CD4-positive, CD25-positive, alpha-beta regulatory T cell (primary cell): ENCODE measurements around the gene CATSPER4. TPM values are rescaled to one million over a fixed set of nuclear protein-coding genes. Genes with fewer than 3 reads are reported as not detected.

Experiments
- ATAC-seq, 2 donors: fragments of 150-1000 bp; cut with Tn5 transposase; one replicate each; pipeline ENCODE4 v1.10.0; 2021; ENCODE audit warnings: low read depth in 2 of 2, moderate number of reproducible peaks in 2 of 2, moderate library complexity in 1 of 2
- DNase-seq, 3 donors: peaks; one replicate each; pipeline versions ENCODE4 v3.0.0 to v3.0.0-alpha.2; 2012 to 2022; ENCODE audit warnings: mixed read lengths in 1 of 3
- H3K27ac ChIP-seq: one replicate; pipeline ENCODE4 v1.7.0; 2013; ENCODE audit warnings: mild to moderate bottlenecking, low read length; ENCODE audit not compliant: insufficient read depth, poor library complexity, severe bottlenecking
- H3K27me3 ChIP-seq: one replicate; pipeline ENCODE4 v1.7.0; 2013; ENCODE audit warnings: low read length; ENCODE audit not compliant: control insufficient read depth, insufficient read depth
- H3K36me3 ChIP-seq: one replicate; pipeline ENCODE4 v1.7.0; 2013; ENCODE audit warnings: mild to moderate bottlenecking, low read length, moderate library complexity; ENCODE audit not compliant: control insufficient read depth, insufficient read depth
- H3K4me1 ChIP-seq: 2 replicates; pipeline ENCODE4 v1.7.0; 2013; ENCODE audit warnings: mild to moderate bottlenecking, low read length; ENCODE audit not compliant: insufficient read depth, control insufficient read depth, poor library complexity, severe bottlenecking
- H3K4me3 ChIP-seq: one replicate; pipeline ENCODE4 v1.7.0; 2013; ENCODE audit warnings: low read depth, mild to moderate bottlenecking, low read length, moderate library complexity
- H3K9me3 ChIP-seq, 2 experiments: 1 replicate in 1 of 2; 2 replicates in 1 of 2; pipeline ENCODE4 v1.7.0; 2013; ENCODE audit warnings: low read length in 2 of 2, mild to moderate bottlenecking in 1 of 2, moderate library complexity in 1 of 2; ENCODE audit not compliant: control insufficient read depth in 2 of 2
- H3K27ac Mint-ChIP-seq, 3 donors: one replicate each; pipeline ENCODE4 v1.8.0; 2020 to 2022; ENCODE audit warnings: mild to moderate bottlenecking in 3 of 3, mixed read lengths in 3 of 3, moderate library complexity in 2 of 3
- H3K27me3 Mint-ChIP-seq: one replicate; pipeline ENCODE4 v1.8.0; 2022; ENCODE audit warnings: mild to moderate bottlenecking, mixed read lengths
- H3K36me3 Mint-ChIP-seq: one replicate; pipeline ENCODE4 v1.8.0; 2020; ENCODE audit warnings: mixed read lengths
- H3K4me1 Mint-ChIP-seq, 4 donors: one replicate each; pipeline ENCODE4 v1.8.0; 2020 to 2022; ENCODE audit warnings: mixed read lengths in 4 of 4, mild to moderate bottlenecking in 1 of 4
- H3K4me3 Mint-ChIP-seq, 4 donors: one replicate each; pipeline ENCODE4 v1.8.0; 2020 to 2022; ENCODE audit warnings: mild to moderate bottlenecking in 4 of 4, mixed read lengths in 4 of 4, moderate library complexity in 3 of 4
- H3K9me3 Mint-ChIP-seq, 7 donors: one replicate each; pipeline ENCODE4 v1.8.0; 2020 to 2022; ENCODE audit warnings: mixed read lengths in 7 of 7, mild to moderate bottlenecking in 3 of 7, moderate library complexity in 2 of 7
- polyA plus RNA-seq, 4 donors: library from polyadenylated mRNA; unstranded; fragments of 300-500 nt; fragmentation: Illumina TruSeq; gene quantifications; one replicate each; pipeline ENCODE4 v1.2.3, GENCODE V29; 2021
- total RNA-seq: library from RNA; stranded (reverse); gene quantifications from one replicate; pipeline ENCODE4 v1.2.3, GENCODE V29; 2022

CATSPER4 gene
- total and polyA plus RNA-seq, 5 donors from 2014 or later = not detected

DNA sequence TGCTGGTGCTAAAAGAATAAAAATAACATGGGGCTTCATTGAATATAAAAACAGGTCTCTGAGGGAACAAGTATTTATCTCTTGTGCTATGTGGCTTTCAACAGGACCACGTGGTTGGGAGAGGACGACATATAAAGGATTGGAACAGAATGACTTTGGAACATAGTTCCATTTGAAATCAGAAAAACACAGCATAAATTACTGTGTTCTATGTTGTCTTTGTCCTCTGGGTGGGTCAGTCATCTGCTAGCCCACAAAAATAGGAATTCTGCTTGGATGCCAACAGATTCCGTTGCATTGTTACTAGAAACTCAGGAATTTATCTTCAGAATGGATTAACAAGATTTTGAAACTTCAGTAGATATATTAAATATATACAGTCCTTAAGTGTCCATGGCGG, 49.5 kb downstream of the CATSPER4 start:
- Mint-ChIP-seq H3K9me3 (no peaks in the 10 kb centered on the region), H3K27ac (no peak overlapping the region), H3K4me1 (peaks cover 22 to 36% (median 32%) of the 10 kb centered on the region in 4 donors), H3K4me3 (no peak overlapping the region), H3K27me3 (no peaks in the 10 kb centered on the region), H3K36me3 (peaks cover 22% of the 10 kb centered on the region)
- Histone ChIP-seq H3K36me3 (peaks cover 10% of the 10 kb centered on the region), H3K27me3 (no peaks in the 10 kb centered on the region), H3K9me3 (no peaks in the 10 kb centered on the region), H3K27ac (no peak overlapping the region), H3K4me1 (peaks cover 9% of the 10 kb centered on the region), H3K4me3 (no peak overlapping the region)
- no peak for DNase-seq
- no peak for ATAC-seq

Other genes starting within 250 kb of the CATSPER4 start
- 10.7 TPM for gene PAFAH2, start 192.5 kb upstream of the CATSPER4 start, total RNA-seq
- gene PAFAH2, start 192.5 kb upstream of the CATSPER4 start, polyA plus RNA-seq = 10 to 100 TPM; 12.4 to 26.3 (median 17.7) TPM
- gene EXTL1, start 168.8 kb upstream of the CATSPER4 start, total RNA-seq = not detected
- gene EXTL1, start 168.8 kb upstream of the CATSPER4 start, polyA plus RNA-seq = under 1 TPM in 1 of 4 donors, not detected in 3; 0.22 TPM
- gene SLC30A2, start 144.5 kb upstream of the CATSPER4 start, total RNA-seq = not detected
- under 1 TPM in 1 of 4 donors, not detected in 3; 0.07 TPM for gene SLC30A2, start 144.5 kb upstream of the CATSPER4 start, polyA plus RNA-seq
- not detected for gene TRIM63, start 123.0 kb upstream of the CATSPER4 start, total RNA-seq
- not detected for gene TRIM63, start 123.0 kb upstream of the CATSPER4 start, polyA plus RNA-seq
- 11.1 TPM for gene PDIK1L, start 78.8 kb upstream of the CATSPER4 start, total RNA-seq
- gene PDIK1L, start 78.8 kb upstream of the CATSPER4 start, polyA plus RNA-seq = 1 to 10 TPM; 5.1 to 9.2 (median 6.5) TPM
- gene FAM110D, start 31.5 kb upstream of the CATSPER4 start, total RNA-seq = not detected
- gene FAM110D, start 31.5 kb upstream of the CATSPER4 start, polyA plus RNA-seq = not detected
- not detected for gene C1orf232, start 21.6 kb upstream of the CATSPER4 start, total RNA-seq
- gene C1orf232, start 21.6 kb upstream of the CATSPER4 start, polyA plus RNA-seq = not detected
- 16.8 TPM for gene ZNF593, start 20.7 kb upstream of the CATSPER4 start, total RNA-seq
- 10 to 100 TPM; 40.3 to 65.6 (median 47.5) TPM for gene ZNF593, start 20.7 kb upstream of the CATSPER4 start, polyA plus RNA-seq
- not detected for gene ZNF593OS, start 18.8 kb upstream of the CATSPER4 start, total RNA-seq
- 1 to 10 TPM in 2 of 4 donors, under 1 TPM in 1, not detected in 1; 0.53 to 1.3 (median 1.1) TPM for gene ZNF593OS, start 18.8 kb upstream of the CATSPER4 start, polyA plus RNA-seq
- gene CNKSR1, start 13.1 kb upstream of the CATSPER4 start, total RNA-seq = 7.0 TPM
- gene CNKSR1, start 13.1 kb upstream of the CATSPER4 start, polyA plus RNA-seq = 1 to 10 TPM in 3 of 4 donors, under 1 TPM in 1; 0.53 to 2.9 (median 2.1) TPM
- gene CEP85, start 43.6 kb downstream of the CATSPER4 start, total RNA-seq = 18.0 TPM
- 1 to 10 TPM; 6.5 to 9.8 (median 7.7) TPM for gene CEP85, start 43.6 kb downstream of the CATSPER4 start, polyA plus RNA-seq
- 404 TPM for gene SH3BGRL3, start 89.5 kb downstream of the CATSPER4 start, total RNA-seq
- 1,000 to 10,000 TPM; 1,085 to 1,853 (median 1,299) TPM for gene SH3BGRL3, start 89.5 kb downstream of the CATSPER4 start, polyA plus RNA-seq
- gene UBXN11, start 116.0 kb downstream of the CATSPER4 start, total RNA-seq = 30.8 TPM
- gene UBXN11, start 116.0 kb downstream of the CATSPER4 start, polyA plus RNA-seq = 10 to 100 TPM in 3 of 4 donors, 1 to 10 TPM in 1; 8.1 to 15.2 (median 11.0) TPM
- 1,528 TPM for gene CD52, start 127.4 kb downstream of the CATSPER4 start, total RNA-seq
- over 10,000 TPM in 2 of 4 donors, 1,000 to 10,000 TPM in 2; 9,467 to 12,173 (median 10,919) TPM for gene CD52, start 127.4 kb downstream of the CATSPER4 start, polyA plus RNA-seq
- gene CRYBG2, start 163.5 kb downstream of the CATSPER4 start, total RNA-seq = 2.3 TPM
- 1 to 10 TPM in 3 of 4 donors, not detected in 1; 1.0 to 2.0 (median 1.3) TPM for gene CRYBG2, start 163.5 kb downstream of the CATSPER4 start, polyA plus RNA-seq
- gene ZNF683, start 182.1 kb downstream of the CATSPER4 start, total RNA-seq = not detected
- under 1 TPM in 2 of 4 donors, not detected in 2; 0.25 to 0.55 TPM for gene ZNF683, start 182.1 kb downstream of the CATSPER4 start, polyA plus RNA-seq
- gene LIN28A, start 220.2 kb downstream of the CATSPER4 start, total RNA-seq = not detected
- not detected for gene LIN28A, start 220.2 kb downstream of the CATSPER4 start, polyA plus RNA-seq
- gene DHDDS, start 241.7 kb downstream of the CATSPER4 start, total RNA-seq = 40.3 TPM
- 10 to 100 TPM; 24.1 to 31.2 (median 25.6) TPM for gene DHDDS, start 241.7 kb downstream of the CATSPER4 start, polyA plus RNA-seq